Muscle of arm (tissue), 12 donors: ENCODE results near the gene TOB2. TPM values are rescaled to one million over a fixed set of nuclear protein-coding genes. Genes with fewer than 3 reads are reported as not detected.
"Not testable (repeated sequence)": the region's sequence is repeated elsewhere in the genome, so short reads cannot be mapped to it uniquely, and the experiment has no call there.

Experiments used
- DNase-seq: peaks from one replicate; pipeline ENCODE4 v3.0.0-alpha.2; 2013
- polyA plus RNA-seq, 12 donors: library from polyadenylated mRNA; unstranded; fragments of 120-200 nt; gene quantifications; one replicate each; pipeline ENCODE4 v1.2.1, GENCODE V29; 2013; ENCODE audit not compliant: insufficient read length in 12 of 12

TOB2 gene
- polyA plus RNA-seq, 12 donors, result 29.9 to 54.2 (median 38.2) TPM; not detected in 1

DNA sequence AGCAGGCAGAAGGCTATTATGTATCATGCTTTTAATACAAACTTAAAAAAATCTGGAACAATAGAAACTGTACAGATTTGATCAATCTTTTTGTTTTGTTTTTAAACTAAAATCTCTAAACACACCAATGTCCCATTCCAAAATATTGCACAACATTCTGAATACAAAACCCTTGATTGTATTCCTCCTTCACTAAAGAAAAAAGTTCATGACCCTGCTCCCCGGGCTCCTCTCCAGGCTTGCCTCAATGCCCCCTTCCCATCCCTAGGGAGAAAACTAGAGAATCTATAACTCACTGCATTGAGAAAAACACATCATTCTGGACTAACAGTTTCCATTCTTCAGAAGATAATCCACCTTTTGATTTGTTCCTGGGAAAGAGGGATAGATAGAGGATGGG is 13.1 kb downstream of the TOB2 start:
- not testable (repeated sequence) for DNase-seq

- no peak for DNase-seq
Measured at GRCh38 chr22:41431656-41432055, 14.9 kb downstream of the TOB2 start.

DNA sequence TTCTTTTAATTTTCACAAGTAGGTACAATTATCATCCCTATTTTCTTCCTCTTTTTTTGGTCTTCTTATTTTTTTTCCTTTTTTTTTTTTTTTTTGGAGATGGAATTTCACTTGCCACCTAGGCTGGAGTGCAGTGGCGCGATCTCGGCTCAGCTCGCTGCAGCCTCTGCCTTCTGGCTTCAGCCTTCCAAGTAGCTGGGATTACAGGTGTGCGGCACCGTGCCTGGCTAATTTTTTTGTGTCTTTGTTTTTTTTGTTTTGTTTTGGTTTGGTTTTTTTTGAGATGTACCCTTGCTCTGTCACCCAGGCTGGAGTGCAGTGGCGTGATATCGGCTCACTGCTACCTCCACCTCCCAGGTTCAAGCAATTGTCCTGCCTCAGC is 16.7 kb downstream of the TOB2 start:
- DNase-seq, result no peak

DNA sequence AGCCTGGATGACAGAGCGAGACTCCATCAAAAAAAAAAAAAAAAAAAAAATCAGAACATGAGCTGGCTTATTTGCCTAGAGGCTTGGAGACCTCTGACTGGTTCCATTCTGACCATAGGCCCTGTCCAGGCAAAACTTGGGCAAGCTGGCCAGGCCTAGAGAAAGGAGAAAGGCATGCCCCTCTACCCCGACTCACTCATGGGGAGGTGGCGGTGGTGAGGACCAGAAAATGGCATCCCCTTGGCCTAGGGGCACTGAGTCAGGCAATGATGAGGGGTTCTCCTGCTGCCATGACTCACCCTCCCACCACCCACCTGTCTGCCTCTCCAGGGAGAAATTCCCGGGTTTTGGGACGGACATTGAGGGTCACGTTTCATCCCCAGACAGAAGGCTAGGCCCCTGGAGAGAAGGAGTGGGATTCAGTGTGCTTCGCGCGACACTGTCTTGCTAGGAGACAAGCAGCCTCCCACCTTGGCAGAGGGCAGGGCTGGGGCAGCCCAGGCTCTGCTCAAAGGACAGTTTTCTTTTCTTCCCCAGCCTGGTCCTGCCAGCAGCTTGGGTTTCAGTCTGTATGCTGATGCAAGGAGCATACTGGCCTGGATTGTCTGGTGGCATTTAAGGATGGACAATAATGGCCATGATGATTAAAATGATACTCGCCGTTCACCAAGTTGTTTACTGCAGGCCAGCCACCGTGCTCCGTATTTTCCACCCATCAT is 17.2 kb downstream of the TOB2 start:
- DNase-seq, result no peak

GRCh38 chr22:41425660-41426365 is 20.8 kb downstream of the TOB2 start:
- DNase-seq, result no peak

DNA sequence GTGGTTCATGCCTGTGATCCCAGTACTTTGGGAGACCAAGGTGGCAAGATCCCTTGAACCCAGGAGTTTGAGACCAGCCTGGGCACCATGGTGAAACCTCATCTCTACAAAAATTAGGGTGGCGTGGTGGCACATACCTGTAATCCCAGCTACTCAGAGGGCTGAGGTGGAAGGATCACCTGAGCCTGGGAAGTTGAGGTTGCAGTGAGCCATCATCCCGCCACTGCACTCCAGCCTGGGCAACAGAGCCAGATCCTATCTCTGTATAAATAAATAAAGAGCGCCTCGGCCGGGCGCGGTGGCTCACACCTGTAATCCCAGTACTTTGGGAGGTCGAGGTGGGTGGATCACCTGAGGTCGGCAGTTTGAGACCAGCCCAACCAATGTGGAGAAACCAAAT is 27.9 kb downstream of the TOB2 start:
- no peak for DNase-seq

DNA sequence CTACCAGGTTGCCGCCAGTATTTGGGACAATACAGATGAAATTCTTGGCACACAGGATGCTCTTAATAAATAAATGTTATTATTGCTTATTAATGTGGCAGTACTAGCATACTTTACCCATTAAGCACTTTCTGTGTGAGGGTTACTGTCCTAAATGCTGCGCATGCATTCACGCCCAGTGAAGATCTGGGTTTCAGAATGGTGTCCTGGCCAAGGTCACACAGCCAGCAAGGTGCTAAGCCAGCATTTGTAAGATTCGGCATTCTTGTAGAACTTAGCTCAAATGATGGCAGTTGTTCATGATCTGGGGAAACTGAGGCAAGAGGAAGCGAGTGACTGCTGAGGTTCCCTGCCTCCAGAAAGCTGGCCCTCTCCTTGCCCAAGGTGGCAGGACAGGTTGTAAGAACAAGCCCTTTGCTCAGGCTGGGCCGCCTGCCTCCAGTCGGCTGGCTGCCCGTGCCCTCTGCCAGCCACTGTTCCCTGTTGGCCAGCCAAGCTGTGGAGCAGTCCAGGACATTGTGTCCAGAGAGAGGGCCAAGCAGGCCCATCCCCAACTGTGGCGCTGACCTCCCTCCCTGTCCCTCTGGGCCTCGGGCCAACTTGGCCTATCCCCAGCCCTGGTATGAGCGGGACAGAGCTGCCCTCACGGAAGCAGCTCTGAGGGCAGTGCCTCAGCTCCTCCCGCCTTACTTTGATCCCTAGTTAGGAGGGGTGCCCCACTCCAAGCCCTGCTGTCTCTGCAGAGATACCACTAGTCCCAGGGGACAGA is 28.8 kb downstream of the TOB2 start:
- peak; percentile 53 for DNase-seq

- DNase-seq, result no peak
Measured at GRCh38 chr22:41415554-41415953, 31.0 kb downstream of the TOB2 start.

GRCh38 chr22:41411021-41411851 is 35.4 kb downstream of the TOB2 start:
- no peak for DNase-seq

DNA sequence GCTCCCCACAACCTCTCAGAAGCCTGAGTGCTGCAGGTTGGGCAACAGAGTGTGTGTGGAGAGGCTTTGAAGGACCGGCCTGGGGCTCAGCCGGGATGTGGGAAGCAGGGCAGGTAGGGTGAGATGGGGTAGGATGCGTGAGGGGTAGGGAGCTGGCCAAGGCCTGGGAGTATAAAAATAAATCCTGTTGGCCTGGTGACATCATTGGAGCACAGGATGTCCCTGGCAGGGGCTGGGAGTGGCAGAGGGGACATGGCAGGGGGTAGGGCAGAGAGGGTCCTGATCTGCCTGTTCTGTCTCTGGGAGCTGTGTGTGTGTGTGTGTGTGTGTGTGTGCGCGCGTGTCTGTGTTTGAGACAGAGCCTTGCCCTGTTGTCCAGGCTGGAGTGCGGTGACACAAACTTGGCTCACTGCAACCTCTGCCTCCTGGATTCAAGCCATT is 36.3 kb downstream of the TOB2 start:
- no peak for DNase-seq

DNA sequence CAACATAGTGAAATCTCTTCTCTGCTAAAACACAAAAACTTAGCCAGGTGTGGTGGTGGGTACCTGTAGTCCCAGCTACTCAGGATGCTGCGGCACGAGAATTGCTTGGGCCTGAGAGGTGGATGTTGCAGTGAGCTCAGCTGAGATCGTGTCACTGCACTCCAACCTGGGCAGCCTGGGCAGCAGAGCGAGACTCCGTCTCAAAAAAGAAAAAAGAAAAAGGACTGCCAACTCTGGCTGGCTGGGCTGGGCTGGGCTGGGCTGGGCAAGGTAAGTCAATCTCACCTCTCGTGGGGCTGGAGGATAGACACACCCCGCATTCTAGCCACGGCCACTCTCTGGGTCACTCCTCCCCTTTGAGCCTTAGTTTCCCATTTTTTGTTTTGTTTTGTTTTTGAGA is 37.9 kb downstream of the TOB2 start:
- no peak for DNase-seq

GRCh38 chr22:41407433-41407832 is 39.2 kb downstream of the TOB2 start:
- DNase-seq, result no peak

GRCh38 chr22:41406410-41406809 is 40.2 kb downstream of the TOB2 start:
- DNase-seq, result no peak

DNA sequence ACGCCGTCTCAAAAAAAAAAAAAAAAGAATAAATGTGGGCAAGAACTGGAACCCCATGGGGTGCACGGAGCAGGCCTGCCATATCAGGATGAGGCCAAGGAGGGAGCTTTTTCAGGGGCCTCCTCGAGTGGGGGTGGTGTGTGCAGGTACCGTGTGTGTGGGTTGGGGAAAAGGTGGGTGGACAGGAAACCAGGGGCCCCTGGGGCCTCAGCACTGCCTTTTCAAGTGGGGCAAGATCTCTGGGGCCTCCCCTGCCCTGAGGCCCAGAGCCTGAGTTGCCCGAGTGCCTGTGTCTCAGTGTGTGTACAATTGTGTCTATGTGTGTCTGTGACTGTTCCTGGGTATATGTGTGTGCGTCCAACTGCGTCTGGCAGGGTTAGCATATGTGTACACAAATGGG is 41.0 kb downstream of the TOB2 start:
- no peak for DNase-seq

DNA sequence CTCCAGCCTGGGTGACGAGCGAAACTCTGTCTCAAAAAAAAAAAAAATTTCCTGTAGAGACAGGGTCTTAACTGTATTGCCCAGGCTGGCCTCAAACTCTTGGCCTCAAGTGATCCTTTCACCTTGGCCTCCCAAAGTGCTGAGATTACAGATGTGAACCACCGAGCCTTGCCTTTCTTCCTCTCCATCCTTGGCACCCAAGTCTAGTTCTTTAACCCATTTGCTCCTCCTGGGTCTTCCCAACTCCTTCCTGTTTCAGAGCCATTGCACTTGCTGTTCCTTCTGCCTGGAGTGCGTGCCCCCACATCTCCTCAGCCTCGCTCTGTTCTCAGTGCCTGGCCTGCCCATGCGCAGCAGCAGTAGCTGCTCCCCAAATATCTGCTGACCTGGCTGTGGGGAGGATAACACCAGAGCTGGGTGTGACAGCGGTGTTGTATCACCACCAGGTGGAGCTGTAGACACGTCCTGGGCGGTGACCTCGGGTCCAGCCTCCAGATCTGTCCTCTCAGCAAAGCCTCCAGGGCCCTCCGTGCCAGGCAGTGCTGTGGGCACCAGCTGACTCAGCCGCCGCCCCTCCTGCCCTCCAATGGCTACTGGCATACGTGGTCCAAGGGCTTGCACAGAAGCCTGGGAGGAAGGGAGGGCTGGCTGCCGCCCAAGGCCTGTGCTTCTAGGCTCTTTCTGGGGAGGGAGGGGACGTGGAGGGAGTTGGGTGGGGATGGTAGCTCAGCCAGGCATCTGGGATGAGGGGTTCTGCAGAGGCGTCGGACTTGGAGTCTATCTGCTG is 42.9 kb downstream of the TOB2 start:
- peak; percentile 84 for DNase-seq

- not testable (repeated sequence) for DNase-seq
Measured at GRCh38 chr22:41402851-41403250, 43.8 kb downstream of the TOB2 start.

GRCh38 chr22:41401781-41402648 is 44.6 kb downstream of the TOB2 start:
- DNase-seq, result peak; percentile 48

GRCh38 chr22:41398921-41399320 is 47.7 kb downstream of the TOB2 start:
- no peak for DNase-seq

DNA sequence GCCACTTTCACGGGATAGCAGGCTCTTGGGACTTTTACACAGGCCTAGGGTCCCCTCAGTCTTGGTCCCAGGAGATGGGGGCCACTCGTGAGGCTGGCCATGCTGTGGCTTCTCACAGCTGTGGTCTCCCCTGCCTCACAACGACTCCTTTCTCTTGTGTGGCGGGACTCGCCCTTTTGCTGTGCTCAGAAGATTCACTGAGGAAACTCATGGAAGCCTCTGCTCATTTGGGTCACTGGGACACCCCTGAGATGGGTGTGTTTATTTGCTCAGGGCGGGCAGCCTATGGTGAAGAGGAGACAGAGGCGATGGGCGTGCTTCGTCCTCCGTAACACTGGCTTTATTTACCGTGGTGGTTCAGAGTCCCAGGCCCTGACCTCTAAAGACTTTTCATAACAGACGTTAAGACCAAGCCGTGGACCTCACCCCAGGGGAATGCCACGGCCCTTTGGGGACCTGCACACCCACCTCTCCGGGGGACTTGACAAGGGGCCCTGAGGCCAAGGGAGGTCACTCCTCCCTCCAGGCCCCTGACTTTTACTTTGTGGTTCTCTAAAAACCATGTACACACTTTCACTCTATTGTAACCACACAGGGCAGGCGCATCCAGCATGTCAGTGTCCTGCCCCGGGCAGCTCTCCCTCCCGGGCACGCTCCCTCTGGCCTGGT is 49.3 kb downstream of the TOB2 start:
- no peak for DNase-seq
